ENCODE data around the gene CEP152.

The CEP152 gene

DNA sequence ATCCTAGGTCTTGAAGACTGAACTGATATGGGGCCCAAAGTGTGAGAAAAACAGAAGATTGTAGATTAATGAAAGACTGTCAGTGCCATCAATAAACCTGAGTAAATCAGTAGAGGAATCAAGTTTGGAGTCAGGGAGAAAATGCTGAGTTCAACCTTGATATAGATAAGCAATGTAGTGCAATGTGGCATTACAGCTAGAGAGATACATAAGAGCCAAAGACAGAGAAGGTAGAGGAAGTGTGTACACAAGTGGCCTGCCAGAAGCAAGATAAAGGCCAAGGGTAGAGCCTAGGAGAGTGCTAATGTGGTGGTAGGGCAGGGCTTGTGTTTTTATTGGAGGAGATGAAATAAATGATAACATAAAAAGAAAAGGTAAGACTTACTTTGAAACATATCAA is 41.1 kb upstream of the CEP152 start:
- Histone ChIP-seq H3K4me3 (no peak overlapping the region), H3K27ac (no peak overlapping the region), H3K9me3 (ENCODE audit: low read depth, low read length) (no peaks in the 10 kb centered on the region), H3K9ac (ENCODE audit: insufficient read length) (no peak overlapping the region), H3K36me3 (ENCODE audit: insufficient read depth, low read length) (no peaks in the 10 kb centered on the region)
- TF ChIP-seq POLR2AphosphoS5 (IDR thresholded peaks at IDR 0.05; ENCODE audit: borderline replicate concordance, low read depth, low read length) (no peak), EZH2 (IDR thresholded peaks at IDR 0.05) (no peak), FOXP2 (optimal IDR thresholded peaks at IDR 0.05; ENCODE audit: control extremely low read depth, extremely low read length, insufficient read depth) (no peak)
- DNase-seq (ENCODE audit: low read depth, low spot score), result no peak

DNA sequence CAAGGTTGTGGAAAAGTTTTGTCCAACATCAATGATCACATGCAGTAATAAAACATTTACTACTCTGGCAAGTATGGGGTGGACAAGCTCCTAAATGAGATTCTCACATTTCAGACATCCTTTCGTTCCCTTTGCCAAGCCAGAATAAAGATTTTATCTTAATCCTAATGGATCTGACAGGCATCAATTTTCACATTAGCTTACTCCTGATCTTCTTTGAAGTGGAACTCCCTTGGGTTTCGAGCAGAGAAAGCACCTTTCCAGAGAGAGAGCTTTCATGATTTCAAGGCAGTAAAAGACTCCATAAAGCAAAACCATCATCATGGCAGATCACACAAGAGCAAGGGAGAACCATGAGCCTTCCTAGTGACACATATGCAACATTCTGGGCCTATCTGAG is 39.8 kb upstream of the CEP152 start:
- Histone ChIP-seq H3K36me3 (ENCODE audit: insufficient read depth, low read length) (no peaks in the 10 kb centered on the region), H3K27ac (no peak overlapping the region), H3K9ac (ENCODE audit: insufficient read length) (no peak overlapping the region), H3K9me3 (ENCODE audit: low read depth, low read length) (no peaks in the 10 kb centered on the region), H3K4me3 (no peak overlapping the region)
- TF ChIP-seq FOXP2 (optimal IDR thresholded peaks at IDR 0.05; ENCODE audit: control extremely low read depth, extremely low read length, insufficient read depth) (no peak), EZH2 (IDR thresholded peaks at IDR 0.05) (no peak), POLR2AphosphoS5 (IDR thresholded peaks at IDR 0.05; ENCODE audit: borderline replicate concordance, low read depth, low read length) (no peak)
- DNase-seq (ENCODE audit: low read depth, low spot score), result no peak

DNA sequence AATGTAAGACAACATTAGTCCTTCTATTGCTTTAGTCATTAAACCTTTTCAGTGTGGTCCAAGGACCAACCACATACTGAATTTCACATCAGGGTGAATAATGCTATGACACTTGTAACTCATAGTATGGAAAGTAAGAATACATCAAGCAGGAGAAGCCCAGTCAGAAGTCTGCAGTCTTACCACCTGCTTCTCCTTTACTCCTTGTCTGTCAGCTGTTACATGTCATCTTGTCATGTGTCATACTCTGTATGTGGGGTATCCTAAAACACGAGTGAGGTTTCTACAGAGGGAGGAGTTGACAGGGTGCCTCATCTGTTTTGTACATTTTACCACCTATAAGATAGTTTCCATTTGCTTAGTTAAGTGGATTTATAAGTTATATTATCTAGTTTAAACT is 34.3 kb upstream of the CEP152 start:
- no peak overlapping the region for H3K4me3 ChIP-seq
- TF ChIP-seq FOXP2 (optimal IDR thresholded peaks at IDR 0.05; ENCODE audit: control extremely low read depth, extremely low read length, insufficient read depth), result no peak
- TF ChIP-seq POLR2AphosphoS5 (IDR thresholded peaks at IDR 0.05; ENCODE audit: borderline replicate concordance, low read depth, low read length), result no peak
- TF ChIP-seq EZH2 (IDR thresholded peaks at IDR 0.05), result no peak
- no peak for DNase-seq (ENCODE audit: low read depth, low spot score)
- no peaks in the 10 kb centered on the region for H3K36me3 ChIP-seq (ENCODE audit: insufficient read depth, low read length)
- H3K9ac ChIP-seq (ENCODE audit: insufficient read length), result no peak overlapping the region
- H3K9me3 ChIP-seq (ENCODE audit: low read depth, low read length), result no peaks in the 10 kb centered on the region
- no peak overlapping the region for H3K27ac ChIP-seq

DNA sequence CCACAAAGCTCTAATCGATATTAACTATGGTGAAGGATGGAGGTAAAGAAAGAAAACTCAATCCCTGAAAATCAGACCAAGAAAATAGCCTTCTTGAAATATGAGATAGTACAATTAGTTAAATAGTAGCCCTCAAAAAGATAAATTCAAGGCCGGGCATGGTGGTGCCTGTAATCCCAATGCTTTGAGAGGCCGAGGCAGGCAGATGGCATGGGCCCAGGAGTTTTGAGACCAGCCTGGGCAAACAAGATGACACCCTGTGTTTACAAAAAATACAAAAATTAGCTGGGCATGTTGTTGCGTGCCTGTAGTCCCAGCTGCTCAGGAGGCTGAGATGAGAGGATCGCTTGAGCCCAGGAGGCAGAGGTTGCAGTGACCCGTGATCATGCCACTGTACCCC is 31.6 kb upstream of the CEP152 start:
- TF ChIP-seq POLR2AphosphoS5 (IDR thresholded peaks at IDR 0.05; ENCODE audit: borderline replicate concordance, low read depth, low read length), result no peak
- Histone ChIP-seq H3K27ac (no peak overlapping the region), H3K4me3 (no peak overlapping the region), H3K9ac (ENCODE audit: insufficient read length) (no peak overlapping the region), H3K36me3 (ENCODE audit: insufficient read depth, low read length) (no peaks in the 10 kb centered on the region), H3K9me3 (ENCODE audit: low read depth, low read length) (no peaks in the 10 kb centered on the region)
- DNase-seq (ENCODE audit: low read depth, low spot score), result no peak

DNA sequence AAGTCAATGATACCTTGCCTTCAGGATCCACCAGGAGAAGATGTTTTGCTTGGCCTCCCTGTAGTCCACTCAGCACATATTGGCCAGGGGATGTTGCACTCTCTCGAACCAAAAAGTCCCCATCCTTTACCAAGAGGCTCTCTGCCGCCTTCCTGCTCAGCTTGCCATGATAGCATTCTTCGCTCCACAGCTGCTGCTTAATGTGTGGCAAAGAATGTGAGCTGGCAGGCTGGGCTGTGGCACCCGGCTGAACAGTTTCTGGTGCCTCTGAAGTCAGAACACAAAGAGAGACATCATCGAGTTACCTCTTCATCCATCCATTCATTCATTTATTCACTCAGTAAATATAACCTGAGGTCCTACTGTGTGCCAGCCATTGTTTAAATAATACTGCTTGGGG is 23.9 kb upstream of the CEP152 start:
- Histone ChIP-seq H3K27ac (no peak overlapping the region), H3K9ac (ENCODE audit: insufficient read length) (no peak overlapping the region), H3K9me3 (ENCODE audit: low read depth, low read length) (no peaks in the 10 kb centered on the region), H3K36me3 (ENCODE audit: insufficient read depth, low read length) (no peaks in the 10 kb centered on the region), H3K4me3 (no peak overlapping the region)
- DNase-seq (ENCODE audit: low read depth, low spot score), result no peak
- TF ChIP-seq FOXP2 (optimal IDR thresholded peaks at IDR 0.05; ENCODE audit: control extremely low read depth, extremely low read length, insufficient read depth), result no peak
- no peak for TF ChIP-seq EZH2 (IDR thresholded peaks at IDR 0.05)
- no peak for TF ChIP-seq POLR2AphosphoS5 (IDR thresholded peaks at IDR 0.05; ENCODE audit: borderline replicate concordance, low read depth, low read length)

DNA sequence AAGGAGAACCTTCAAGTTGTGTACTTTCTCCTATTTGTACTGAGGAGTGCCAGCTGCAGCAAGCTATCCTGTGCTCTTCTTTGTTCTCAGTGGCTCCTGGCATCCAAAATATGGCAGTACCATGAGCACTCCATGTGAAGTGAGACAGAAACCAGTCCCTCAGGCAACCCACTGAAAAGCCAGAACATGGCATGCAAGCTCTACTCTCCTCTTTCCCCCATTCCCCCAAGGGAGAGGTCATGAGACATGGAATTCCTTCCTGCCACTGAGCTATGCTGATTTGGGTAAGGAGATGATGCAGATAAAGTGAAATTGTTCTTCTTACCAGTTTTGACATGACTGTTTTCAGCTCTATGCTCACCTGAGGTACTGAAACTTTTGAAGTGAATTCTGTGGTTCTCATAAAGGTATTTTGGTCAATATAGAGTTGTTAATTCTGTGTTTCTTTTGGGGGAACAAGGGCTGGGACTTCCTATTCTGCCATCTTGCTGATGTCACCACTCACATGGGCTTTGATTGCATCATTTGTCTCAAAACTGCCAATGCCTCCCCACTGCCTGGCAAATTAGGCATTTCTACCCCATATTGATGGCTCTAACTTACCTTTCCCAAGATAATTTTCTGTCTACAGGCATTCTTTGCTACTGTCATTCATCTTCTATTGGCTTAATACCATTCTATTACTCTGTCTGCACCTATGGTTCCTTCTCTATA is 22.8 kb upstream of the CEP152 start:
- TF ChIP-seq POLR2AphosphoS5 (IDR thresholded peaks at IDR 0.05; ENCODE audit: borderline replicate concordance, low read depth, low read length) (no peak), EZH2 (IDR thresholded peaks at IDR 0.05) (no peak), FOXP2 (optimal IDR thresholded peaks at IDR 0.05; ENCODE audit: control extremely low read depth, extremely low read length, insufficient read depth) (no peak)
- Histone ChIP-seq H3K9me3 (ENCODE audit: low read depth, low read length) (no peaks in the 10 kb centered on the region), H3K9ac (ENCODE audit: insufficient read length) (no peak overlapping the region), H3K36me3 (ENCODE audit: insufficient read depth, low read length) (no peaks in the 10 kb centered on the region), H3K27ac (no peak overlapping the region), H3K4me3 (no peak overlapping the region)
- DNase-seq (ENCODE audit: low read depth, low spot score), result no peak

DNA sequence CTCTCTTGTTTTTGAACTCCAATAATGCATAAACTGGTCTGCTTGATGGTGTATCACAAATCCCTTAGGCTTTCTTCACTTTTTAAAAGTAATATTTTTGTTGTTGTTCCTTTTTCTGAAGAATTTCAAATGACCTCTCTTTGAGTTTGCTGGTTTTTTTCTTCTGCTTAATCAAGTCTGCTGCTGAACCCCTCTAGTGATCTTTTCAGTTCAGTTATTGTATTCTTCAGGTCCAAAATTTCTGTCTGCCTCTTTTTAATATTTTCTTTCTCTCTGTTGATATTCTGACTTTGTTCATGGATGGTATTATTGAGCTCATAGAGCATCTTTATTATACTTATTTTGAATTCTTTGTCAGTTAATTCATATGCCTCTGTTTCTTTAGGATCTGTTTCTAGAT is 21.8 kb upstream of the CEP152 start:
- Histone ChIP-seq H3K36me3 (ENCODE audit: insufficient read depth, low read length) (no peaks in the 10 kb centered on the region), H3K9me3 (ENCODE audit: low read depth, low read length) (no peaks in the 10 kb centered on the region), H3K27ac (no peak overlapping the region), H3K9ac (ENCODE audit: insufficient read length) (no peak overlapping the region), H3K4me3 (no peak overlapping the region)
- no peak for DNase-seq (ENCODE audit: low read depth, low spot score)
- TF ChIP-seq EZH2 (IDR thresholded peaks at IDR 0.05) (no peak), FOXP2 (optimal IDR thresholded peaks at IDR 0.05; ENCODE audit: control extremely low read depth, extremely low read length, insufficient read depth) (no peak), POLR2AphosphoS5 (IDR thresholded peaks at IDR 0.05; ENCODE audit: borderline replicate concordance, low read depth, low read length) (no peak)

DNA sequence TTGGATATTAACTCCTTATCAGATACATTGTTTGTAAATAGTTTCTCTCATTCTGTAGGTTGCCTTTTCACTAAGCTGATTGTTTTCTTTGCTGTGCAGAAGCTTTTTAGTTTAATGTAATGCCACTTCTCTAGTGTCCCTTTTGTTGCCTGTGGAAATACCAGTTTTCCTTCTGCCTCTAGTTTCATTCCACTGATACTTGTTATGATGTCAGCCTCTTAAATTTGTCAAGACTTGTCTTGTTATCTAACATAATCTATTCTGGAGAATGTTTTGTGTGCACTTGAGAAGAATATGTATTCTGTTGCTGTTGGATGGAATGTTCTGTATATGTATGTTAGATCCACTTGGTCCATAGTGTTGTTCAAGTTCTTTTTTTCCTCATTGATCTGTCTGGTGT is 18.0 kb upstream of the CEP152 start:
- Histone ChIP-seq H3K27ac (no peak overlapping the region), H3K9me3 (ENCODE audit: low read depth, low read length) (no peaks in the 10 kb centered on the region), H3K36me3 (ENCODE audit: insufficient read depth, low read length) (no peaks in the 10 kb centered on the region), H3K4me3 (no peak overlapping the region), H3K9ac (ENCODE audit: insufficient read length) (no peak overlapping the region)
- DNase-seq (ENCODE audit: low read depth, low spot score), result no peak
- TF ChIP-seq POLR2AphosphoS5 (IDR thresholded peaks at IDR 0.05; ENCODE audit: borderline replicate concordance, low read depth, low read length), result no peak
- TF ChIP-seq EZH2 (IDR thresholded peaks at IDR 0.05), result no peak
- no peak for TF ChIP-seq FOXP2 (optimal IDR thresholded peaks at IDR 0.05; ENCODE audit: control extremely low read depth, extremely low read length, insufficient read depth)

DNA sequence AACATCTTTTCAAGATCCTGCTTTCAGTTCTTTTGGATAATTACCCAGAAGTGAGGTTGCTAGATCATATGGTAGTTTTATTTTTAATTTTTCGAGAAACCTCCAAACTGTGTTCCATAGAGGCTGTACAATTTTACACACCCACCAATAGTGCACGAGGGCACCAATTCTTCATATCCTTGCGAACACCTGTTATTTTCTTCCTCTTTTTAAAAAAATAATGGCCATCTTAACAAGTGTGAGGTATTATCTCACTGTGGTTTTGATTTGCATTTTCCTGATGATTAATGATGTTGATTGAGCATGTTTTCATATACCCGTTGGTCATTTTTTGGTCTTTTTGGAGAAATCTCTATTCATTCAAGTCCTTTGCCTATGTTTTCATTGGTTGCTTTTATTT is 17.6 kb upstream of the CEP152 start:
- no peak overlapping the region for H3K27ac ChIP-seq
- no peak overlapping the region for H3K9ac ChIP-seq (ENCODE audit: insufficient read length)
- no peaks in the 10 kb centered on the region for H3K9me3 ChIP-seq (ENCODE audit: low read depth, low read length)
- H3K36me3 ChIP-seq (ENCODE audit: insufficient read depth, low read length), result no peaks in the 10 kb centered on the region
- no peak for DNase-seq (ENCODE audit: low read depth, low spot score)
- TF ChIP-seq FOXP2 (optimal IDR thresholded peaks at IDR 0.05; ENCODE audit: control extremely low read depth, extremely low read length, insufficient read depth) (no peak), EZH2 (IDR thresholded peaks at IDR 0.05) (no peak), POLR2AphosphoS5 (IDR thresholded peaks at IDR 0.05; ENCODE audit: borderline replicate concordance, low read depth, low read length) (no peak)
- H3K4me3 ChIP-seq, result no peak overlapping the region

Data from SK-N-MC (cell line).